ENCODE data around the gene IQSEC3.
"Not testable (repeated sequence)": the region's sequence is repeated elsewhere in the genome, so short reads cannot be mapped to it uniquely, and the experiment has no call there.

The IQSEC3 gene

DNA sequence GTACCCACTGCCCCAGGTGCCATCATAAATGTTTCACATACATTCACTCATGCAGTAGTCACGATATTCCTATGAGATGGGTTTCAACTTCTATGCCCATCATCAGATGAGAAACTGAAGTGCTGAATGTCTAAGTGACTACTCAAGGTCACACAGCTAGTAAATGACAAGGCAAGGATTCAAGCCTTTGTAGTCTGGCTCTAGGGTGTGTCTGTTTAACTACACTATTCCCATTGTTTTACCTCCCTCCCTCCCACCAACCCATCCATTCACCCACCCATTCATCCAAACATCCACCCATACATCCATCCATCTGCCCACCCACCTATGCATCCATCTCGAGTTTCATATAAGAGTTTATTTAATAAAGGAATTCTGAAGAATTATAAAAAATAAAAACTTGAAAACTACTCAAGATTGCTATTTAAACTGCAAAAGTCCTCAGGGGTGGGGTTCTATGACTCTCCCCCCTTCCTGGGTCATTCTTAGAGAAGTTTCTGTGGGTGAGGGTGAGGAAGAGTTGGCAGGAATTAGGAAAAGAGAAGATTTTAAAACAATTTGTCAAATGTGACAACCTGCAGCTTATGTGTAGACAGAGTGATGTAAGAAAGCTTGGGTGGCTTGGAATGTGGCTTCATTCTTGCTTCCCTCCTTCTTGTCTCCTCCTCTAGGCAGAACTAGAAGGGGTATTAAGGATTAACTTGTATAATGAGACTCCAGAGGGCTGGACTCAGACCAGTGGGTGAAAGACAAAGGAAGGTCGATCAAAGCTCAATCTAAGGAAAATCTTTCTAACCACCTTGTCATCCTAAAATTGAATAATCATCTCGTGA, 13.4 kb upstream of the IQSEC3 start:
- DNase-seq, result not testable (repeated sequence)

DNA sequence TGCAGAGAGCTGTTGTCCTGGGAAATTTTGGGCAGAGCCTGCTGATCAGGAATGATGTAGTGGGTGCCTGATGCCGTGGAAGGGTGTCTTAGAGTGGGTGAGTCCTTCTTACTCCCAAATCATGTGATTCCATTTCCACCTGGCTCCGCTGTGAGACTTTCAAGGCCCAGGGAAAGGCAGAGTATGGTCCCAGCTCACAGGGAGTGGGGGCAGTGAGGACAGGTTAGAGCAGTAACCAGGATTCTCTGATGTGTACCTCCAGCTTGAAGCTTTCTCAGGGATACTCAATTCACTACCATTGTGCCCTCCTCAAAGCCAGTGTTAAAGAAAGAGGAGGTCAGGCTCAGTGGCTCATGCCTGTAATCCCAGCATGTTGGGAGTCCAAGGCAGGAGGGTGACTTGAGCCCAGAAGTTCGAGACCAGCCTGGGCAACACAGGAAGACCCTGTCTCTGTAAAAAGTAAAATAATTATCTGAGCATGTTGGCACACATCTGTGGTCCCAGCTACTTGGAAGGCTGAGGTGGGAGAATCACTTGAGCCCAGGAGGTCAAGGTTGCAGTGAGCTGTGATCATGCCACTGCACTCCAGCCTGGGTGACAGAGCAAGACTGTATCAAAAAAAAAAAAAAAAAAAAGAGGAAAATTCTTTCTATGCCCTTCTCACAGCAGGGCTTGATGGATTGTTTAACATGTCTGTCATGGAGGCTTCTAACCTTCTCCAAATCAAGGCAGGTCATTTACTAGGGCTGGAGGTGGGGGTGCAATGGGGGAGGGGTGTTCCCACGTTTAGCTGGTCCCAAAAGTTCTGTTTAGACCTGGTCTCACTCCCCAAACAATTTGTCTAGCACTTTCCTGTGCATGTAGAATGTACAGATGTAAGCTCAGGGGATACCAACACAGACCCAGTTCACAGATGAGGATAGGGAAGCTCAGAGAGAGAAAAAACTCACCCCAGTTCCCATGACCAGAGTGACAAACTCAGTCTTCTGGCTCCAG, 12.5 kb upstream of the IQSEC3 start:
- DNase-seq, result no peak

DNA sequence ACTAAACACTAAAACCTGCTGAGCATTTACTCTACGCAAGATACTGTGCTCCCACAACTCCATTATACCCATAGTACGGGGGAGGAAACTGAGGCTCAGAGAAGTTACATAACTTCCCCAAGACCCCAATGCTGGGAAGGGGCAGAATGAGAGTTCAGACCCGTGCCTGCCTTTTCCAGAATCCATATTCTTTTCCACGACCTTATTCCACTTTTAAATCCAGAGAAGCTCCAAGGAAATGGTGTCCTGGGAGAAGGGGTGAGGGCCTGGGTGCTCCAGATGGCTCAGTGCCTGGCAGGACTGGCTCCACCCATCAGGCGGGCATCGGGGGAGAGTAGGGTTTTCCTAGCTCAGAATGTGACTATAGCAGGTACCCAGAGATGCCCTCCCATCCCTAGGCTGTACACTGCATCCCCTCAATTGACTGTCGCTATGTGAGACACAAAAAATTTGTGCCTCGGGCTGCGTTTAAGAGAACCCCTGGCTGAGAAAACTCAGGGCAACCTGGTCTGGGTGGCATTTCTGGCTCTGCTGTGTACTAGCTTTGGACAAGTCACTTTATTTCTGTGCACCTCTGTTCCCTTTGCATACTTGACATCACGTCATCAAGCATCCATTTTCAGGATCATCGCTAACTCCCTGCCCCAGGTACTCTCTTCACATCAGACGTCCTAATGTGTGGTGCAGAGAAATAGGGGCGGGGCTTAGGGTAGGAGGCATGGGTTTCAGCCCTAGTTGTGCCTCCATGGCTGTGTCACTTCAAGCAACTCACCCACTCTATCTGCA, 11.6 kb upstream of the IQSEC3 start:
- no peak for DNase-seq

DNA sequence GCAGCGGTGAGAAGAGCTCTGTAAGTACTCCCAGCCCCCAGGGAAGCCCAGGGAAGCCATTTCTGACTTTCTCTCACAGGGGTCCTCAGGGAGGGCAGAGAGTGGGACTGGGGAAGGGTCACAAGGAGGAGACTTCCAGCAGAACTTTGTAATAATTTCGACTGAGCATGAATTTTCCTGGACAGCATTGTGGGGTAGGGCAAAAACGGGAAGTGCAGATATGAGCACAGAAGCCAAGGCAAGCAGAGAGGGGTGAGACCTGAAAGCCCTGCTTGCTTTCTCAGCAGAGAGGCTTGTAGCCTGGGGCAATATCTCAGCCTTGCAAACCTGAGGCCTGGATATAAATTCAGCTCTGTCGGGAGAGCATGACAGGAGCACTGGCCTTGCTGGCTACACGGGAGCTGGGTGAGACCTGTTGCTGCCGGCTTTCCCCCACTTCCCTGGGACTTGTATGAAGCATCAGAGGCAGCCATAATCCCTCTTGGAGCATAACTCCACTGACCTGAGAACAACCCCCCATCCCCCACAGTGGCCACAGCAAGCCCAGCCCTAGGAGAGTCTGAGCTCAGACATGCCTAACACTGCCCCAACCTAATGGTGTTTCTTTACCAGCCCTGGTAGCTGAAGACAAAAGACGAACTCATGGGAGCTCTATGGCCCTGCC, 9.8 kb upstream of the IQSEC3 start:
- DNase-seq, result no peak

DNA sequence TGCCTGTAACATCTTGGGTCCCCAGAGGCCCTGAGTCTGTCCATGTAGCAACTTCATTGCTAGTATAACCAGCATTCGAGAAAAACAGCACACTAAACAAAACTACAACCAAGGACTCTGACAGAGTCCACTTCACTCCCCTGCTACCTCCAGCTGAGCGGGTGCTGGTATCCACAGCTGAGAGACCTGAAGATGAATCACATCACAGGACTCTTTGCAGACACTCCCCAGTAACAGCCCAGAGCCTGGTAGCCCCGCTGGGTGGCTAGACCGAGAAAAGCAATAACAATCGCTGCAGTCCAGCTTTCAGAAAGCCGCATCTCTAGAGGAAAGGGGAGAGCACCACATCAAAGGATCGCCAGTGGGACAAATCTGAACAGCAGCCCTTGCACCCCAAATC, 9.0 kb upstream of the IQSEC3 start:
- no peak for DNase-seq

DNA sequence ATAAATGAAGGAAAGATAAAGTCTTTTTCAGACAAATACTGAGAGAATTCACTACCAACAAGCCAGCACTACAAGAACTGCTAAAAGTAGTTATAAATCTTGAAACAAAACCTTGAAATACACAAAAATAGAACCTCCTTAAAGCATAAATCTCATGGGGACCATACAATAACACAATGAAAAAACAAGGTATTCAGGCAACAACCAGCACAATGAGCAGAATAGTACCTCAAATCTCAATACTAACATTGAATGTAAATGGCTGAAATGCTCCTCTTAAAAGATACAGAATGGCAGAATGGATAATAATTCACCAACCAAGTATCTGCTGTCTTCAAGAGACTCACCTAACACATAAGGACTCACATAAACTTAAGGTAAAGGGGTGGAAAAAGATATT, 7.7 kb upstream of the IQSEC3 start:
- DNase-seq, result no peak

DNA sequence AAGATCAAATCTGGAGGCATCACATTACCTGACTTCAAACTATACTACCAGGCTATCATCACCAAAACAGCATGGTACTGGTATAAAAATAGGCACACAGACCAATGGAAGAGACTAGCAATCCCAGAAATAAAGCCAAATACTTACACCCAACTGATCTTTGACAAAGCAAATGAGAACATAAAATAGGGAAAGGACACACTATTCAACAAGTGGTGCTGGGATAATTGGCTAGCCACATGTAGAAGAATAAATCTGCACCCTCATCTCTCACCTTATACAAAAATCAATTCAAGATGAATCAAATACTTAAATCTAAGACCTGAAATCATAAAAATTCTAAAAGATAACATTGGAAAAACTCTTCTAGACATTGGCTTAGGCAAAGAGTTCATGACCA, 4.7 kb upstream of the IQSEC3 start:
- not testable (repeated sequence) for DNase-seq

DNA sequence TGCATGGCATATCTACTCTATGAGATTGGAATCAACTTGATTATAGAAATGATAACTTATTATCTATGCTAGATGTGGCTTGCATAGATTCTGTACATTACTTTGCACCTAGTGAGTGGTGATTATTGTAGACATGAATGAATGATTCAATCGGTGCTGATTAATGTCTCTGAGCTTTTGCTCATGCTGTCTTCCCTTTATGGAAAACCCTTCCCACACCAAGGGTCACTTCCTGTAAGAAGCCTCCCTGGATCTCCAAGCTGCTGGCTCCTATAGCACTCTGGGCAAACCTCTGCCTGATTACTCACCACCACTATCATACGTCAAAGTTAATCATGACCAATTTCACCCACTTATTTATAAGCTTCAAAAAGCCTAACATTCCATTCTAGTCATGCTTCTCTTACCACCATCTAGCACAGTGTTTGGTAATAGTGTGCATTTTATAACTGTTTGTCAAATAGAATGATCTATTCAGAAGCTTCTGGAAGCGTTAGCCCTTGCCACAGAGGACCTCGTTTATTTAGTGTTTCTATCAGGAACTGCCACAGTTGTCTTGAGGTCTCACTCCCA, 990 bp upstream of the IQSEC3 start:
- DNase-seq, result not testable (repeated sequence)

DNA sequence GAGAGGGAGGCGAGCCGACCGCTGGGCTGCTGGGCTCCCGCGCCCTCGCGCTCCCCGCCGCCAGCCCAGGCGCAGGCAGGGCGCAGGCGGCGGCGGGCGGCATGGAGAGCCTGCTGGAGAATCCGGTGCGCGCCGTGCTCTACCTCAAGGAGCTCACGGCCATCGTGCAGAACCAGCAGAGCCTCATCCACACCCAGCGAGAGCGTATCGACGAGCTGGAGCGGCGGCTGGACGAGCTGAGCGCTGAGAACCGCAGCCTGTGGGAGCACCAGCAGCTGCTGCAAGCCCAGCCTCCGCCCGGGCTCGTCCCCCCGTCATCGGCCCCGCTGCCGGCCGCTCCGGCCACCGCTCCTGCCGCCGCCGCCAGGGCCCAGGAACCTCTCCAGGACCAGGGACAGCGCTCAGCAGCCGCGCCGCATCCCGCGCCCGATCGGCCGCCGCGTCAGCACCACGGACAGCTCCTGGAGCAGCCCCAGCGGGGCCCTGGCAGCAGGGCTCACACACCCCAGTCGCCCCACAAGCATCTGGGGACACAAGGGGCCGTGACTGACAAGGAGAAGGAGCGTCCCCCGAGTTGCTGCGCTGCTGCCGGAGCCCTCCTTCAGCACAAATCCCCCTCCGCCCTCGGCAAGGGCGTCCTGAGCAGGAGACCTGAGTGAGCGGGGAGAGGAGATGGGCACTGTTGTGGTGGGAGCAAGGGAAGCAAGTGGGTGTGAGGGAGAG, 376 bp downstream of the IQSEC3 start:
- not testable (repeated sequence) for DNase-seq

DNA sequence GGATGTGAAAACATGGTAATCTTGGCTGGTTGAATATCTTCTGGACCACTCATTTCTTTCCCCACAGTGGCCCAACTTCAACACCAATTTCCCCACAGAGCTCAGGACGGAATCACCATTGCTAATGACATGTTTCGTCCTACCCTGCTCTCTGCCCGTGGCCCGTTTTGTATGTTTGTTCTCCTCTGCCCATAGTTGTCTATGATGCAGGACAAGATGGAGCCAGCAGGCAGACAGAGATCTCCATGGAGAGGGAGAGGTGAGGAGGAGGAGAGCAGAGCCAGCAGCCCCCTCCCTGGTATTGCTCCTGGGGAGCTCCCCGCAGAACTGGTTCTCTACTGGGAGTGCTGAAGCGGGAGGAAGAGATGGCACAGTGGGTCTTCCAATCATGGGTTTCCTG, 3.1 kb downstream of the IQSEC3 start:
- DNase-seq, result not testable (repeated sequence)

DNA sequence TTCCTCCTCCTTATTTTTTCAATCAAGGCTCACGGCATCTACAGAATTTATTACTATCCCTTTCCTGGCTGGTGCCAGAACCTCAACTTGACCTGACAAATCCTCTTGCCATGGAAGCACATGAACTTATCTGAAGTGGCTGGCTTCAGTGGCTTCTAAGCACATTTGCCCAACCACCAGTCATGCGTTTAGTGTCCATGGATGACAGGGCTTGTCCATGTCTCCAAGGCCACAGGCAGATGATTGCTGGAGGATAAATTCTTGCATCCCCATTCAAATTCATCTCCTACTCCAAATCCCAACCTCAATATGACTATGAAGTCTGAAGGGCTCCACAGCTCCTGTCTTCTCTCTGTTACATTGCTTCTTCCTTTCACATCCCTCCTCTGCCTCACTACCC, 4.0 kb downstream of the IQSEC3 start:
- DNase-seq, result not testable (repeated sequence)

DNA sequence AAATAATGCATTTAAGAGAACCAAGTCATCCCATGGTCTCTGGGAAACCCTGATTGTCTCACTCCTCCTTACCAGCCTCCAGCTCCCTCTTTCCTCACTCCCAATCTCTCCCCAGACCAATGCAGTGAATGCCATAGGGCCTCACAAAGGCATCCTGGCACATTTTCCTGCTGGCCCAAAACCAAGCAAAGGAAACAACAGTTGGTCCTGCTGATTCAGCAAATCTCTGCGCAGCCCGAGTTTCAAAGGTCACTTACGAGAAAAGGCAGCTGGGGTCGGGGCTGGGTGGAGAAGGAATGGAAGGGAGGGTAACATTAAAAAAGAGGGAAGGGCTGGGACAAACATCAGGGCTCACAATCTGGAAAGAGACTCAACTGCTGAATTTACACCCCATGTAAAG, 5.5 kb downstream of the IQSEC3 start:
- DNase-seq, result not testable (repeated sequence)

DNA sequence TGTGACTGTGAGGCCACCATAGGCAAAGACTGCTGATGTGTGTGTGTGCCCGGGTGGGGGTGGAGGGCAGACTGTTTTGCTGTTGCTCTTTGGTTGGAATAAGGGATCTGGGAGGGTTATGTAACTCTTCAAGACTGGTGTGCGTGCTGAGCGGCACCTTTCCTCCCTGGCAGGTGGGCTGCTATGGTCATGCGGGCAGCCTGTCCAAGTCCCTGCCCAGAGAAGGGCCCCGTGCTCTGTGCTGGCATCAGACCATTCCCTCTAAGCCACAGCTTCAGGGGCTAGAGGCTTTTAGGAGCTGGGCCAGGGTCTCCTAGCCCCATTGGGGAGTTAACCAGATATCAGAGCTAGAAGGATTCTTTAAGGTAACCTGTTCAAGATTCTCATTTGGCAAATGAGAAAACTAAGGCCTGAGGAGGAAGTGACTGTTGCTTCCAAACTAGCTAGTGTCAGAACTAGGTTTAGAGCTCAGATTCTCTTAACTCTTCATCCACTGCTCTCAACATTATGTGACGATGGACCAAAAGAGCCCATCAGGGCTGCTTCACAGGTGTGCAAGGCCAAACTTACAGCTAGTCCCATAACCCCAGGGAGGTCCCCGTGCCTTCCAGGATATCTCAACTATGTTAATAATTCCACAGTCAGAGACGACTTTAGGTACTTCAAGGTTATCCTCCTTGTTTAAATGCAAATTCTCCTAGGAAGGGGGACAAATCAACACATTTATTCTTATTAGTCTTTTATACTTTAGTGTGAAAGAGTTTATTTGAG, 8.0 kb downstream of the IQSEC3 start:
- not testable (repeated sequence) for DNase-seq

DNA sequence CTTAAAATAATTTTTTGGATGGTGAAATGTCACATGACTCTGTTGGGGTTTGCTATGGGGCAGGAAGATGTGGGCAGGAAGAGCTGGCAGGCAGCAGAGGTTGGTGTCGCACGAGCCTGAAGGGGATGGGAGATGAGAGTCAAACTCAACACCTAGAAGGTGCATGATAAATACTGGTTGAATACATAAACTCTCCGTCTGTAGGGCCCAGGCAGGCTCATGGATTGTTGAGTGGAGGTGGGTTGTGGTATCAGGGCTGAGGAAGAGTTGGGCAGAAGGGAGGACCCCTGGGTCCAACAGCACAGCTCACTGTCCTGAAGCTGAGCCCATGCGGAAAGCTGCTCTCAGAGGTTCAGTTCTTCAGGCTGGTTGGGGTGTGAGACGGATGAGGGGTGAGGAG, 9.0 kb downstream of the IQSEC3 start:
- not testable (repeated sequence) for DNase-seq

DNA sequence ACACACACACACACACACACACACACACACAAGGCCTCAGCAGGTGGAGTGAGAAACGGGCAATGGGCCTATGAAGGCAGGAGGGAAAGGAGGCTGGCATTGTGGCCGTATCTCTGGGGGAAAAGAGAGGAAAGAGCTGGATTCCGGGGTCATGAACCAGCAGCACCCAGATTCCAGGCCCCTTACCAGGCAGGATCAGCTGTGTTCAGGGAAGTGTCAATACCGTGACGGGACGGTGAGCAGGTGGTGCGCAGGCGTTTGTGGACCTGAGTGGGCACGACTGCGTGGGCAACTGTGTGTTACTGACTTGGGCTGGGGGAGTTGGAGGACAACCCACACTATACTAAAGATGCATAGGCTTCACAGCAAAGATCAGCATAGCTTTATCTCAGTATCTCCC, 9.5 kb downstream of the IQSEC3 start:
- not testable (repeated sequence) for DNase-seq

DNA sequence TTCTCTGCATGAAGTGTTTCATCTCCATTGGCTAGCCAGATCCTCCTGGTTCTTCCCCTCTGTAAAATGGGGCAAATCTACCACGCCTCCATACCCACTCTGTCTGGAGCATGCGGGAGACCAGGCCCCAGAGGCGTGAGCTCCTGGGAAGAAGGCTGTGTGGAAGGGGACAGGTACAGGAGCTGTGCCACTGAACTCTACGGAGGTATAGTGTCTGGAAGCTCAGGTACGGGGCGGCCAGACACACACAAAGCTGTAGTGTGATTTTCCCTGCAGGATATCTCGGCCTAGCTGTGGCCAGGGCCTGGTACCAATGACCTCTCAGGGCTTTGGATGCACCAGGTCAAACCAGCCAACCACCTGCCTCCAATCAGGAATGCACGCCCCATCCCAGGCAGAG, 10.0 kb downstream of the IQSEC3 start:
- DNase-seq, result not testable (repeated sequence)

DNA sequence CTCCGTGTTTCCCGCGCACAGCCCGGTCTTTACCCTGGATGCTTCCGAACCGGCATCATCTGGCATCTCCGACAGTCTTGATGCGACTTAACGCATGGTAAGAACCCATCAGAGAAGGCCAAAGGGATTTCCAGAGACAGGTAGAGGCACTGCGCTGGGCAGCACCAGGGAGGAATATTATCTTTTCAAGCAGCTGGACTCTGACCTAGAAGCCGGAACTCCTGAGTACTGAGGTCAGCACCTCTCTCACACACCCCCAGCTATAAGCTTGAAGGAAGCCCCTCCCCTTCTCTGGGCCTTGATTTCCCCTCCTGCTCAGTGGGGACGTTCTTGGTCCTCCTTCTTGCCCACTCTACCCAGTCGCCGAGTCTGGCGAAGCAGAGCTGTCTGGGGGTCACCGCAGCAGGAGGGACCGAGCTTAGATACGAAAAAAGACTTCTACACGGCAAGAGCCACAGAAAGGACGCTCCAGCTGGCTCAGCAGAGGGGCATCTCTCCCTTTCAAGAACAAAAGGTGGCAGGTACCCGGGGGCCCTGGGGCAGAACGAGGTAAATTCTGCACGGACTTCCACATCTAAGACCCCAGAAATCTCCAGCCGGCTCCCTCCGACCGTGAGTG, 10.6 kb downstream of the IQSEC3 start:
- not testable (repeated sequence) for DNase-seq

DNA sequence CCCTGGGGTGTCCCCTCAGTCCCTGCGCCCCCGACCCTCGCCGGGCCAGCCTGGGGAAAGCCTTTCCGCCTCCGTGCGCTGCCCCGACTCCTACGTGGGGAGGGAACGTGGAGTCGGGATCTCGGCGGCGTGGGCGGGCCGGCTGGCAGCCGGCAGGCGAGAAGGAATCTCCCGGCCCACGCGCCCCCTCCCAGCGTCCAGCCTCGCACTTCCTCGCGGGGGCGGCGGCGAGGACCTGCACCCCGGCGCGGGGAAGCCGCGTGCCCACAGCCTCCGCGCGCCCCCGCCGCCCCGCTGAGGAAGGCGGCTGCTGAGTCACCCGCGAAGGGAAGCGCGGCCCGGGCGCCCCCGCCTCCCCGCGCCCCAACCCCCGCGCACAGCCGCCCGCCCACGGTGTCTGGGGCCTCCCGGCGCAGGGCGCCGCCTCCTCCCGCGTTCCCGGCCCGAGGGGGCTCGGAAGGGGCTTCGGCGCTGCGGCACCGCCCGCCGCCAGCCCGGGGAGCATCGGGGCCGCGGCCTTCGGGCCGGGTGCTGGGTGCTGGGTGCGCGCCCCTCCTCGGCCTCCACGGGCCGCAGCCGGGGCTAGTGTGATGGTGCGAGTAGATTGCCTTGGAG, 11.3 kb downstream of the IQSEC3 start:
- peak in 1 of 3 experiments; percentile 32 for DNase-seq

DNA sequence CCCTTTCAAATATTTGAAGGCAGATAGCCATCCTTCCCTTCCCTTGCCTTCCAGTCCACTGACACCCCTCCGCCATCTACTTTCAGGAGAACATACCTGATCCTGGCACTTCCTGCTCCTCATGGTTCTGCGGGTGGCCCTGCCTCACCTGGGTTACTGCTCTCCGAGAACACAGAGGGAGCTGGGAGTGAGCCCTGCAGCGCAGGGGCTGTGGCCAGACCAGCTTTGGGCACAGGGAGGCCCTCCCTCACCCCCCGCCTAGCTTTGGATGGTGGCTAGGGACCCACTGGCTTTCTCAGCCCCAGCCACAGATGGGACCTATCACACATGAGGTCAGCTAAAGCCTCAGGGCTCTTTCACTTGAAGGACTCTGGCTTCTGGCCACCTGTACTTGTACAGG, 12.4 kb downstream of the IQSEC3 start:
- DNase-seq, result no peak

Measured in NCI-H1417 (cell line).